Measurements from ENCODE around the gene DYNC1H1.

DNA sequence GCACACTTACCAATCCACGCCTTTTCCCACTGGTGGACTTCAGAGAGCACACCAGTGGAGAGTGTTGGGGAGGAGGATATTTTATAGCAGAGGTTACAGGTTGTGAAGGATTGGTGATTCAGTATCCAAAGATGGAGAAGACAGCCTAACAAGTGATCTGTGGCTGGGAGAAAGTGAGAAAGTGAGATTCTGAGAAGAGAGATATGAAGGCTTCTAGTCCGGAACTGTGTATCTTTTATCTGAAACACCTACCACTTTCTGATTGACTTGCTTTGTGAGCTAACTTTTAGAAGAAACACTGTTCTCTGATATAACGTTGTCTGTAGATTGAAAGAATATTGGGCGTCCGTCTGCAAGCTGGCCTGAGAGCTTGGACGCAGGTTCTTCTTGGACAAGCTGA lies 24.0 kb downstream of the DYNC1H1 start:
- TF ChIP-seq, protein P1, sequence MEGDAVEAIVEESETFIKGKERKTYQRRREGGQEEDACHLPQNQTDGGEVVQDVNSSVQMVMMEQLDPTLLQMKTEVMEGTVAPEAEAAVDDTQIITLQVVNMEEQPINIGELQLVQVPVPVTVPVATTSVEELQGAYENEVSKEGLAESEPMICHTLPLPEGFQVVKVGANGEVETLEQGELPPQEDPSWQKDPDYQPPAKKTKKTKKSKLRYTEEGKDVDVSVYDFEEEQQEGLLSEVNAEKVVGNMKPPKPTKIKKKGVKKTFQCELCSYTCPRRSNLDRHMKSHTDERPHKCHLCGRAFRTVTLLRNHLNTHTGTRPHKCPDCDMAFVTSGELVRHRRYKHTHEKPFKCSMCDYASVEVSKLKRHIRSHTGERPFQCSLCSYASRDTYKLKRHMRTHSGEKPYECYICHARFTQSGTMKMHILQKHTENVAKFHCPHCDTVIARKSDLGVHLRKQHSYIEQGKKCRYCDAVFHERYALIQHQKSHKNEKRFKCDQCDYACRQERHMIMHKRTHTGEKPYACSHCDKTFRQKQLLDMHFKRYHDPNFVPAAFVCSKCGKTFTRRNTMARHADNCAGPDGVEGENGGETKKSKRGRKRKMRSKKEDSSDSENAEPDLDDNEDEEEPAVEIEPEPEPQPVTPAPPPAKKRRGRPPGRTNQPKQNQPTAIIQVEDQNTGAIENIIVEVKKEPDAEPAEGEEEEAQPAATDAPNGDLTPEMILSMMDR (conservative IDR thresholded peaks at IDR 0.05 in 1 of 2, IDR thresholded peaks at IDR 0.05 in 1 of 2; ENCODE audit: low read depth in 1 of 2, low read length in 2 of 2) = no peak
- no peak for TF ChIP-seq EZH2 (IDR thresholded peaks at IDR 0.05; ENCODE audit: low read length, missing control alignments)

Data from fibroblast of lung (primary cell).